Measurements from ENCODE around the gene OR1F1.
"Not testable (repeated sequence)": the region's sequence is repeated elsewhere in the genome, so short reads cannot be mapped to it uniquely, and the experiment has no call there.

The OR1F1 gene

DNA sequence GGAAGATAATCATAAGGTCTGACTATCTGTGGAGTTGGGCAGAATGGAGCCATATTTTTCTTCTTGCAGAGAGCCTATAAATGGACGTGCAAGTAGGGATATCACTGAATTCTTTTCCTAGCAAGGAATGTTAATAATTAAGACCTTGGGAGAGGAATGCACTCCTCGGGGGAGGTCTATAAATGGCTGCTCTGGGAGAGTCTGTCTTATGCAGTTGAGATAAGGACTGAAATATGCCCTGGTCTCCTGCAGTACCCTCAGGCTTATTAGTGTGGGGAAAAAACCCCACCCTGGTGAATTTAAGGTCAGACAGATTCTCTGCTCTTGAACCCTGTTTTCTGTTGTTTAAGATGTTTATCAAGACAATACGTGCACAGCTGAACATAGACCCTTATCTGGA, 17.9 kb downstream of the OR1F1 start:
- DNase-seq: not testable (repeated sequence)

DNA sequence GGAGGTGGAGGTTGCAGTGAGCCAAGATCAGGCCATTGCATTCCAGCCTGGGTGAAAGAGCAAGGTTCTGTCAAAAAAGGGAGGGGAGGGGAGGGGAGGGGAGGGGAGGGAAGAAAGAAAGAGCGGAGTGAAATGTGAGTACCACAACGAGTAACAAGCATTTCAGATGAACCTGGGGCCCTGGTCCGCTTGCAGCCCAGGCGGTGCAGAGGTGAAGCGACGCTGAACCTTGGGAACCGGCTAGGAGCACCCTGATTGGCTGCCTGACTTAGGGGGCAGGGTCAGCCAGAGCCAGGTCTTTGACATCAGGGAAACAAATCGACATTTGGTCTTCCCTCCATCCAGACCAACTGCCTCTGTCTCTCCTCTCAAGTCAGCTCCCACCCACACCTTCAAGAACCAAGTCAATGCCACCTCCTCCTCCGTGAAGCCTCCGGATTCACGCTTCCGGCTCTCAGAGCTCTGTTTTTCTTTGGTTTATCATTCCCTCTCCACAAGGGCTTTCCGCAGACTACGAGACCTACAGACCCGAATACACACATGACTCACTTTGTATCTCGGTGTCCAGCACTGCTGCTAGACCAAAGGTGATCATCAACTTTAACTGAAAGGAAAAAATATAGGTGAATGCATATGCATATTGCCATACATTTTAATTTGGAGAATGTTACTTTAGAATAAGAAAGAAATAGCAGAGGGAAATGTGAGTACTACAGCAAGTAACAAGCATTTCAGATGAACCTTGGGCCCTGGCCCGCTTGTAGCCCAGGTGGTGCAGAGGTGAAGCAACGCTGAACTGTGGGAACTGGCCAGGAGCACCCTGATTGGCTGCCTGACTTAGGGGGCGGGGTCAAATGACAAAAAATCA, 19.3 kb downstream of the OR1F1 start:
- no peak for DNase-seq

GRCh38 chr16:3212006-3212405, 24.0 kb downstream of the OR1F1 start:
- DNase-seq: no peak

DNA sequence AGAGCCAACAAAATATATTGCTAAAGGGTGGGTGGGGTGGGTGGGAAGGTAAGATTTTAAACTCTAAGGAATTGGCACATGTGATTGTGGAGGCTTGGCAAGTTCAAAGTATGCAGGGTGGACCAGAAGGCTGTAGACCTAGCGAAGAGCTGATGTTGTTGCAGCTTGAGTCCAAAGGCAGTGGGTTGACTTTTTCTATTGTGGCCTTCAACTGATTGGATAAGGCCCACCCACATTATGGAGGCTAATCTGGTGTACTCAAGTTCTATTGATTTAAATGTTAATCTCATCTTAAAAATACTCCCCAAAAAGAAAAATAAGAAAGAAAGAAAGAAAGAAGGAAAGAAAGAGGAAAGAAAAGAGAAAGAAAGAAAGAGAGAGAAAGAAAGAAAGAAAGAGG, 24.6 kb downstream of the OR1F1 start:
- DNase-seq: no peak

DNA sequence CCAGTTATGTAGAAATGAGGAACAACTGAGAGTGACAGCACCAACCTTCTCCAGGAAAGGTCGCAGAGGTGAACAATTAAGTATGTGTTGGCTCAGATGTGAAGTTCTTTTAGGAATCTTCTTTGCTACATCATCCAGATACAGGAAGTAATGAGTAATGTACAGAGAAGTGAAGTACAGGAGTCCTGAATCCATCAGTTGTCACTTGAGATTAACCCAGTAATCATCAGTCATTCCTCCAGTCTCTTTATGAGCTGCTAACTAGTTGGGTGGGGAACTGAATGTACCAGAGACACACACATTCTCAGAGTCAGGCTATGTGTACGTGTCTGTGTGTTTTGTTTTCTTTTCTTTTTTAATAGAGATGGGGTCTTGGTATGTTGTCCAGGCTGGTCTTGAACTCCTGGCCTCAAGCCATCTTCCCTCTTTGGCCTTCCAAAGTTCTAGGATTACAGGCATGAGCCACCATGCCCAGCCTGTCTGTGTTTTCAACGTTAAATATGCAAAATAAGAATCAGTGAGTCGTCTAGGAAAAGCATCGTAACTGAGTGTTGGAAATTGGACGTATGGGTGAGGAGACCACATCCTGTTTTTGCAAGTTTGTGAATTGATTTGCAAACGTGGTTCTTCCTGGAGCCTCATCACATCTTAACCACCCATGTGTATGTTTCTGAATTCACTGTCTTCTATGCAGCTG, 27.0 kb downstream of the OR1F1 start:
- DNase-seq: no peak

- no peak for DNase-seq
These were observed 27.7 kb downstream of the OR1F1 start for GRCh38 chr16:3215601-3216262.

DNA sequence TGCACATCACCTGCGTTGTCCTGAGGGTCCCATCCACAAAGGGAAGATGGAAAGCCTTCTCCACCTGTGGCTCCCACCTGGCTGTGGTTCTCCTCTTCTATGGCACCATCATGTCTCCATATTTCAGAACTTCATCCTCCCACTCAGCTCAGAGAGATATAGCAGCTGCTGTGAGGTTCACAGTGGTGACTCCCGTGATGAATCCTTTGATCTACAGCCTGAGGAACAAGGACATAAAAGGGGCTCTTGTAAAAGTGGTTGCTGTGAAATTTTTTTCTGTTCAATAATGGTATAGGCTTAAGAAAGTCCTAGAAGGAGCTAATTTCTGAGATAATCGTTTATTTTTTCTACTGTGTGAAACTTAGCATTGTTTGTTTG, 28.2 kb downstream of the OR1F1 start:
- no peak for DNase-seq

- DNase-seq: no peak
These were observed 32.8 kb downstream of the OR1F1 start for GRCh38 chr16:3220839-3221238.

DNA sequence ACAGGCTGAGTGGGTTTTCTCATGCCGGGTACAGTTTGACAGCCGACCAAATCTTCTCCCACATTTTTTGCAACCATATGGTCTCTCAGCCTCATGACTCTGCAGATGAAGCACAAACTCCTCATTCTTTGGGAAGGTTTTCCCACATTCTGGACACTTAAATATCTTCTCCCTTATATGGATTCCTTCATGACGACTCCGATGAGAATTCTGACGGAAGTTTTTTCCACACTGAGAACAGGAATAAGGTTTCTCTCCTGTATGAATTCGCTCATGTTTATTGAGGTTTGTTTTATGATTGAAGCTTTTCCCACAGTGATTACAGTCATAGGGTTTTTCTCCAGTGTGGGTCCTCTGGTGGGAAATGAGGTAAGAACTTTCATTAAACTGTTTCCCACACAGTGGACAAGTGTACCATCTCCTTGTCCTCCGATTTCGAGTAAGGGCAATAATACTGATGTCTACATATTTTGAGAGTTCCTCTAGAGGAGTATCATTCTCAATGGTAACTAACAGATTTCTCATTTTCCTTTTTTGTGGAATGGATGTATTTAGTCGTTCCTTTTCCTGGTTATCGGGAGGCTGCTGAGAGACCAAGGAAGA, 36.0 kb downstream of the OR1F1 start:
- DNase-seq: no peak

DNA sequence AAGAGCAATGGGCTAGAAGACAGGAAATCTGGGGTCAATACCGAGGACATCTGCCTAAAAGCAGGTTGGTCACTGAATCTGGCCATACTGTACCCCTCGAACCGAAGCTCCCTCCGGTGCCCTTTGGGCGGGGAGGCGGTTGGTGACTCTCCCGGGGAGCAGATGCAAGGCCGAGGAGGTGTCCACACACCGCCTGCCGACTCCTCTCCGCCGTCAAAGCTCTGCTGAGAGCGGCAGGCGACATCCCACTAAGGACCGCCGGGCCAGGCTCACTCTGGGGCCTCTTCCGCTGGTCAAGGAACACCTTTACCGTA, 46.5 kb downstream of the OR1F1 start:
- DNase-seq: no peak

DNA sequence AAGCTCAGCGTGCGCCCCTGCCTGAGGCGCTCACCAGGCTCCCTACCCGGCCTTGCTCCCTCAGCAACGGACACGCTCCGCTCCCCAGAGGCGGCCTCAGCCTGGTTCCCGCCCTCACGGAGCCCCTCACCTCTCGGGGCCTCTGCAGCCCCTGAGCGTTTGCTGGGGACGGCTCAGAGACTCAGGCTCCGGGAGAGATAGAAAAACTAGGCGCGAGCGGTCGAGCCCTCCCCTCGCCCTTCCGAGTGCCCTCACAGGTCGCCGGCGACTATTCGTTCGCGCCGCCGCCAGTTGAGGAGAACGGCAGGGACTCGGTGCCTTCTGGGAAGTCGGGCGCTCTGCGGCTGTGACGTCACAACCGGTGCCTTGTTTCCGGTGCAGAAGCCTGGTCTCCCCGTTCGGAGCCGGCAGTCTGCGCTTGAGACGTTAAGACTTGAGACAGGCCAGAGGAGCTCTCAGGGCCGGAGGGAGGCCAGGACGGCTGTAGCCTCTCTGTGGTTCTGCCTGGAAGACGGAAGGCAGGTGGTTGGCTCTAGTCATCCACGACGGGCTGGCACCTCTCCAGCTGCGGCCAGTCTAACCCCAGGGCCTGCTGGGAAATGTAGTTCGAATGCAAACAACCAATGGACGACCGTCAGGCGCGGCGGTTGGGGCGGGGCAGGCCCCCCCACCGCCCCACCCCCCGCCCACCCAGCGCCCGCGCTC, 47.0 kb downstream of the OR1F1 start, which contains the start of gene ZNF200:
ZNF200 (minus strand) TSS at position 302 of the 705 bp plus-strand sequence. CDS start 1,403 bp downstream, outside the sequence.
- peak; percentile 85 to 93 for DNase-seq

- peak; percentile 30 to 76 for DNase-seq
These were observed 48.1 kb downstream of the OR1F1 start for GRCh38 chr16:3235856-3236669.

DNA sequence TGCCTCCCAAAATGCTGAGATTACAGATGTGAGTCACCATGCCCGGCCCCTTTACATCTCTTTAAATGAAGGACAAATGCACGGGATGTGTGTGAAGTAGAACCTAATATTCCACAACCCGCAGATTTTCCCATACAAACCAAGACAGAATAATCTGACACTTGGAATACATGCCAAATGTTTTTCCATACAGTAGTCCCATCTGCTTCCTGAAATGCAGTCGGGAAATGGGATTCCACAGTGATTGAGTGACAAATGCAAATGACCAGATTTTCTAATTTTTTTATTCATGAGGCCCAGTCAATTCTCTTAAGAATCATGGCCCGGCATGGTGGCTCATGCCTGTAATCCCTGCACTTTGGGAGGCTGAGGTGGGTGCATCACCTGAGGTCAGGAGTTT, 53.8 kb downstream of the OR1F1 start:
- DNase-seq: no peak

- DNase-seq: no peak
These were observed 54.7 kb downstream of the OR1F1 start for GRCh38 chr16:3242709-3243108.

- DNase-seq: no peak
These were observed 55.9 kb downstream of the OR1F1 start for GRCh38 chr16:3243882-3244281.

DNA sequence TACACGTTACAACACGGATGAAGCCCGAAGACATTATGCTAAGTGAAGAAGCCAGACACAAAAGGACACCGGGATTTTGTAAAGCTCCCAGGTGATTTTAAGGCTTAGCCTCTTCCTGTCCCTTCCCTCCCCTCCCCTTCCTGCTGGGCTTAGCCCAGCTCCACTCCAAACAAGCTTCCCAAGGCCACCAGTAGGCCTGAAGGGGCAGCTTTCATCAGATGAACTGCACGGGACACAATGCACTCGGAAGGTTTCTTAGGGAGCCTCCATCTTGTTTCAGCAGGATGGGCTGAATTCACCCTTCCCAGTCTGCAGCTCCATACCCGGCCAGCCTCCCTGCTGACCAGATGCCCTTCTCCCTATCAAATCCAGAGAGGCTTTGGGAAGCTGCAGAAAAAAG, 58.0 kb downstream of the OR1F1 start:
- no peak for DNase-seq

GRCh38 chr16:3246876-3247275, 58.9 kb downstream of the OR1F1 start:
- DNase-seq: no peak

DNA sequence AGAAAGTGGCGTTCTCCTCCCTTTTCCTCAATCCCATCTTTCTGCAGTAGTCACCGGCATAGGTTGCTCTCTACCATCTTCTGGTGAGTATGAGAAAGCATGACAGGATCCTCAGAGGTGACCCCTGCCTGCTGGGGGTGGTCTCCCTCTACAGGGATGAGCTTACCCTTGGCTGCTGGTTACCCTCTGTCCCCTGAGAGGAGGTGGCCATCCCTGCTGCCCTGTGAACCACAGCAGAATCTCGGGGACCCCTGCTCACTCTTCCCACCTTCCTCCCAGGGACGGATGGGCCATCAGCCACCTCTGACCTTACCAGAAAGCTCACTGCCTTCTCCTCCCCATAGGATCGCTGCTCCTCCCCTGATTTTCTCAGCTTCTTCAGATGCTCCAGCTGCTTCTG, 60.6 kb downstream of the OR1F1 start:
- DNase-seq: no peak

GRCh38 chr16:3249020-3249419, 61.0 kb downstream of the OR1F1 start:
- no peak for DNase-seq

DNA sequence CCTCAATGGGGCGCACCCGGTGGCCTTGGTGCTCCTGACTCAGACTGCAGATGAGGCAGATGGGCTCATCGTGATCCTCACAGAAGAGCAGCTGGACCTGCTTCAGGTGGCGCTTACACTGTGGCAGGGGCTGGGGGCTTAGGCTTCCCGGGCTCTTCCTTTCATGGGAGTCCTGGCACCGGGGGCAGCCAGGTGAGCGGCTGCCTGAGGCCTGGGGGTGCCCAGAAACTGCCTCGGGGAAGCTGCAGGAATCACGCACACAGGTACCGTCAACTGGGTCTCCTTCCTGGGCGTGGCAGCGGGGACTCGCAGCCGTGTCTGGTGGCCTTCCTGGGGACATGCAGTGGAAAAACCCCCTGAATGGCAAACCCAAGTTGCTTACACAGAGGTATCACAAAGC, 61.4 kb downstream of the OR1F1 start:
- DNase-seq: no peak

GRCh38 chr16:3252967-3253366, 65.0 kb downstream of the OR1F1 start:
- DNase-seq: no peak

GRCh38 chr16:3254309-3254708, 66.3 kb downstream of the OR1F1 start:
- DNase-seq: no peak

Data from NCI-H526 (cell line).